ENCODE data around the gene NOL3.
"Not testable (repeated sequence)": the region's sequence is repeated elsewhere in the genome, so short reads cannot be mapped to it uniquely, and the experiment has no call there.

Gene NOL3

DNA sequence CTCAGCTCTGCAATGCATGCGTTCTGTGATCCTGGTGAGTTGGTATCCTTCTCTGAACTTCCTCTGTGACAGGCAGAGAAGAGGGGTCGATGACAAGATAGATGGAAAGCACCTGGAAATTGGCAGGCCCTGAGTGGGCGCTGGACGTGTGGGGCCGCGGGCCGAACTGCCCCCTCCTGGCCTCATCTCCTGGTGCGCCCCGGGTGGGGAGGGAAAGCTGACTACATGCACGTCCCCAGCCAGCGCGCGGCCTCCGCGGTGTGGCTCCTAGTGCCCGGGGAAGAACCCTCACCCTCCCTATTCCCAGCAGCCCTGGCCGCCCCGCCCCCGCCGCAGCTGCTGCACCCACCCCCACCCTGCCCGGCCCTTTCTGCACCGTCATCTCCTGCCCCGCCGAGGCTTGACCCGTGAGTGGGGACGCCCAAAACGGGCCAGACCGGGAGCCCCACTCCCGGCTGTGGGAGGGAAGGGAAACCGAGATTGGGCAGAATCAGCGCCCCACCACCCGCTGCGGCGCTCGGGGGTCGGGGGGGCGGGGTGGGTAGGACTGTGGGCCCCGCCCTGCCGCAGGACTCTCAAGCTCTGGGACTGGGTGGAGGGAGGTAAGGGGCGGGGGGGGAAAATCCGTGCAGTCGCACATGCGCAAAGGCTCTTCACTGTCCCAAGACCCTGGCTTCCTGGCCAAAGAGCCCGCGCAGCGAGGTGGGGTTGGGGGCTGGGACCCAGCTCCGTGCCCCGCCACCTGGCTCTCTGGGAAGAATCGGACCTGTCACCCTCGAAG, at the start of gene NOL3:
Gene NOL3 (plus strand): TSS at position 371 of the 781 bp plus-strand sequence.
- peak; percentile 72 for DNase-seq (ENCODE audit: low read depth)
- peak within 1 kb of the TSS; percentile 49 for H3K4me3 ChIP-seq (ENCODE audit: control insufficient read depth, low read depth, low read length)
- TF ChIP-seq CTCF (conservative IDR thresholded peaks at IDR 0.05; ENCODE audit: control insufficient read depth, insufficient read depth, low read depth, low read length) = no peak

DNA sequence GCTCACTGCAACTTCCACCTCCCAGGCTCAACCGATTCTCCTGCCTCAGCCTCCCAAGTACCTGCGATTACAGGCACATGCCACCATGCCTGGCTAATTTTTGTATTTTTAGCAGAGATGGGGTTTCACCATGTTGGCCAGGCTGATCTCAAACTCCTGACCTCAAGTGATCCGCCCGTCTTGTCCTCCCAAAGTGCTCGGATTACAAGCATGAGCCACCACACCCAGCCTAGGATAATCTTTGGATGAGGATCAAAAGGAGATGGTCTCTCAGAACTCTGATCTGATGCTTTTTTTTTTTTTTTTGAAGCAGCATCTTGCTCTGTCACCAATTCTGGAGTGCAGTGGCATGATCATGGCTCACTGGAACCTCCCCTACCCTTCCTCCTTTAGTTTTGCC, 47.5 kb upstream of the NOL3 start:
- not testable (repeated sequence) for H3K4me3 ChIP-seq (ENCODE audit: control insufficient read depth, low read depth, low read length); DNase-seq (ENCODE audit: low read depth)

DNA sequence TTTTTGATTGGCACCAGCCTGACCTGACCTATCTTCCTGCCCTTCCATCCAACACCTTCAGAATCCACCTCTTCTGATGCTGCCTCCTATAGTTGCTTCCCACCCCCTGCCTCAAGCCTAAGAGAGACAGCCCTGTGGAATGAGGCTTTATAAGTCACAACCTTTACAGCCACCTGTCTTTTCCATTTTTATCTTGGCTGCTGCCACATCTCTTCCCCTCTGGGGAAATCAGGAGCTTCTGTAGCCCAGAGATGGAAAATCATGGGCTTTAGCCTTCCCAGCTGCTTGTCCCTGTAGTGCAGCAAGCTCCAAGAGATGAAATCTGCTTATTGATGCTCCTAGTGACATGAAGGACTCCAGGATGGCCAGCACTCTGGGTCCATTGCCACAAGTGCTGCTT, 41.9 kb upstream of the NOL3 start:
- no peak for DNase-seq (ENCODE audit: low read depth)
- TF ChIP-seq CTCF (conservative IDR thresholded peaks at IDR 0.05; ENCODE audit: control insufficient read depth, insufficient read depth, low read depth, low read length) = no peak
- H3K4me3 ChIP-seq (ENCODE audit: control insufficient read depth, low read depth, low read length) = no peak overlapping the region

GRCh38 chr16:67128887-67129286, 41.5 kb upstream of the NOL3 start:
- H3K4me3 ChIP-seq (ENCODE audit: control insufficient read depth, low read depth, low read length) = no peak overlapping the region
- no peak for DNase-seq (ENCODE audit: low read depth)
- TF ChIP-seq CTCF (conservative IDR thresholded peaks at IDR 0.05; ENCODE audit: control insufficient read depth, insufficient read depth, low read depth, low read length) = no peak

GRCh38 chr16:67129422-67129821, 40.9 kb upstream of the NOL3 start:
- no peak for DNase-seq (ENCODE audit: low read depth)
- no peak overlapping the region for H3K4me3 ChIP-seq (ENCODE audit: control insufficient read depth, low read depth, low read length)
- no peak for TF ChIP-seq CTCF (conservative IDR thresholded peaks at IDR 0.05; ENCODE audit: control insufficient read depth, insufficient read depth, low read depth, low read length)

DNA sequence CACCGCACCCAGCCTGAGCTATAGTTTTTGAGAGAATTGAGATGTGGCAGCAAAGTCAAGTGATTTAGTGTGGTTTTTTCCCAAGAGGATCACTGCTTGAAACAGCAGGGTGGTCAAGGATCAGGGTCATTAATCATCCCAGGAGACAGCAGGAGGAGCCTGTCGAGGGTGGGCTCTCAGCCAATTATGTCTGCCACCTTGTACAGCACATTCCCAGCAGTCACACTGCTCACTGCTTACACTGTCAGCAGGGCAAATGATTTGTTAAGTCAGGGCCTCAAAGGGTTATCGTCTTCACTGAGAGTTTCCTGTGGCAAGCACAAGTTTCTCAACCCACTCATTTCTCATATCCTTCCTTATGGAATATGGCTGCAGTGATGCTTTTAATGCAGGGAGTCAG, 32.7 kb upstream of the NOL3 start:
- no peak overlapping the region for H3K4me3 ChIP-seq (ENCODE audit: control insufficient read depth, low read depth, low read length)
- no peak for DNase-seq (ENCODE audit: low read depth)
- TF ChIP-seq CTCF (conservative IDR thresholded peaks at IDR 0.05; ENCODE audit: control insufficient read depth, insufficient read depth, low read depth, low read length) = no peak

- TF ChIP-seq CTCF (conservative IDR thresholded peaks at IDR 0.05; ENCODE audit: control insufficient read depth, insufficient read depth, low read depth, low read length) = no peak
- no peak for DNase-seq (ENCODE audit: low read depth)
- no peak overlapping the region for H3K4me3 ChIP-seq (ENCODE audit: control insufficient read depth, low read depth, low read length)
Observed at GRCh38 chr16:67141391-67141790, 28.9 kb upstream of the NOL3 start.
